HG03442 (cell line): Measurements from ENCODE around the gene HLCS.

ENCODE experiments used
- ATAC-seq: cut with Tn5 transposase; IDR thresholded peaks from one replicate; pipeline ENCODE4 v1.9.1; 2021; ENCODE audit warnings: mild to moderate bottlenecking, moderate library complexity; ENCODE audit not compliant: unreplicated experiment

The HLCS gene

DNA sequence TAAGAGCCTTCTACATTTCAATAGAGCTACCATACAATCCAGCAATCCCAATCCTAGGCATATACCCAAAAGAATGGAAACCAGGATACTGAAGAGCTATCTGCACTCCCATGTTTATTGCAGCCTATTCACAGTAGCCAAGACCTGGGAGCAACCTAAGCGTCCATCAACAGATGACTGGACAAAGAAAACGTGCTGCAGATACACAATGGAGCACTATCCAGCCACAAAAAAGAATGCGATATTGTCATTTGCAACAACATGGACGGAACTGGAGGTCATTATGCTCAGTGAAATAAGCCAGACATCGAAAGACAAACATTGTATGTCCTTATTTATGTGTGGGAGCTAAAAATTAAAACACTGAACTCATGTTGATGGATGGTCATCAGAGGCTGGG, 115.3 kb downstream of the HLCS start:
- no peak for ATAC-seq

DNA sequence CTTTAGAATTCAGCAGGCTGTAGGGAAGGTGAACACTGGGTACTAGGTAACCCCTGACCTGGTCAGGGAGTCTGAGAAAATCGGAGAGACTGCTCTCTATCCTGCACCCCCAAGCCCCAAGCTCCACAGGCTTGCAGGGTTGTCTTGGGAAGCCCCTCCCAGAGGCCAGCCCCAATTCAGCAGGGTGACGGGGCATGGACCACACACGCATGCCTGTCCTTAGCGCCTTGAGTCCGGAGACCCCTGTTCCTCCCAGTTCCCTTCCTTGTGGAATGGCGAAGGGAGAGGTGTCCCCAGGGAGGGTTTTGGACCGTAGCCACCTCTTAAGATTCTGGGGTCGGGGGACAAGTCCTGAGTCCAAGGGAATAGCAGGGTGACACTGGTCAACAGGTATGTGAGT, 116.1 kb downstream of the HLCS start:
- no peak for ATAC-seq

DNA sequence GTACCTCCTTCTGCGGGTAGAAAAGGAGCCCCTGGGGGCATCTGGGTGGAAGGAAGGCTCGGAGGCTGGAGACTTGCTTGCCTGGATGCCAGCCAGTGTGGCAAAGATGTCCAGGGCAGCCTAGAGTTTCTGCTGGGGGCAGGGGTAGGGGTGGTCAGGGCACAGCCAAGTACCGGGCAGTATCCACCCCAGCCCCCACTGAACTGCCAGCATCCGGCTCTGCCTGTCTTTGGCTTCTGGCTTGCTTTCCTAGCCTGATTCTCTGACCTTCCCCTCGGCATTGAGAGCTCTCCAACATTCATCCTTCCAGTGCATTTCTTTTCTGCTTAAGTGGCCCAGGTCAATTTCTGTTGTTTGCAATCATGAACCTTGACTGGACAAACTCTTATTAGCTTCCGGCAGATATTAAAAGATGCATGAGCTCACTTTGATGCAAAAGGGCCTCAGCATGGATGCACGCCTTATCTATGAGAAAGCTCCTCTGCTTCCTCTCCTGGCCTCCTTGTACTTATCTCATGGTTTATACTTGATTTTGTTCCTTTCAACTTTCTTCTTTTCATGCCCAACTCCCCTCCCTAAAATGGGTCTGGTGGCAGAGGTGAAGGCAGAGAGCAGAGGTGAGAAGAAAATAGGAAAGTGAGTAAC, 116.9 kb downstream of the HLCS start:
- no peak for ATAC-seq

DNA sequence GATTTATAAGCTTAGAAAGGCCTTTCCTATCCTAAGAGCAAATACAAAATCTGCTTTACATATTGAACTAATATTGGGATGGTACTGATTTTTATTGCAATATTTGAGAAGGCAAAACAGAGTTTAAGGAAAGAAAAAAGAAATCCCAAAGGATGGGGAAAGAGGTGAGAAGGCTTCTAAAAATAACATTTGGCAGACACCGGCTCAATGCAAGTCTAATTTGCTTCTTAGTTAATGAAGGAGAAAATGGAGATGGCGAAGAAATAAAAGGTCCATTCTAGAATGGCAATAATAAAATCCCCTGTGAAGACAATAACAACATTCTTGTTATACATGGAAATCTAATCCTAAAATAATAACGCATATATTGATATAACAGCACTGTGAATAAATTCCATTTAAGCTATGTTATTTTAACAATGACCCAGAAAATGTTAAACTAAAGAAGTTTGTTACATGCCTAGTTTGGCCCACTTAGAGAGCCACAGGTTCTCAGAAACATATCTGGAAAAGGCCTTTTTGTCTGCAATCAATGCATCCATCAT, 117.7 kb downstream of the HLCS start:
- ATAC-seq: no peak

DNA sequence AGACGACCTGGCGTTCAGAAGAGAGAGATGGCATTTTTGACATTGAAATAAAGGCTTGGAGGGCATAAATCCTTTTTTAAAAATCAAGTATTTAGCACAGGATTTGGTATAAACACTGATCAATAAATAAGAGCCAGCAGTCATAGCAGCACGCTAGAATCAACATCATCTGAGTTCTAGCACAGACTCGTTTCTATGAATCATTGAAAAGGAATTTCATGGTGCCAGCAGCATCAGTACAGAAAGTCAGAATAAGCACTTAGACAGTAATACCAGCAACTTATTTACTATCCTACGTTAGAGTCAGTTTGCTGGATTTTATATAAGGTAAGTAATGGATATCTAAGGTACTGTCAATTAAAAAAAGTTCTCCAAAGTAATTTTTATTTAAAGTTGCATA, 119.3 kb downstream of the HLCS start:
- ATAC-seq: no peak

DNA sequence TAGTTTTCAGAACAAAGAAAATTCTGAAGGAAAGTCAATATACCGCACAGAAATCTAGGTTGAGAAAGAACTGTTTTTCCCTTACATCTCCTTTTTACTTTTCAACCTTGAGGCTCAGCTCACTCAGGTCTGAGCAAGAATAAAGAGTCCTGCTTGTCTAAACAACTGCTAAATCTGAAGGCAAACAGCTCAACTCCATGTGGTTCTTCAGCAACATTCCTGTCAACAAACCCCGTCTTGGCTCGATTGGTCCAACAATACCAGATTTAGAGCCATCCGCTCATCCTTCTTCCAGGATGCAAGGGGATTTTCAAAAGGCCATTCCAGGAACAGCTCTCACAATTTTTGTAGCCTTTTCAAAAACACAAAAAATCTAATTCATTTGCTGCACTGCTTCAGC, 119.8 kb downstream of the HLCS start:
- no peak for ATAC-seq

DNA sequence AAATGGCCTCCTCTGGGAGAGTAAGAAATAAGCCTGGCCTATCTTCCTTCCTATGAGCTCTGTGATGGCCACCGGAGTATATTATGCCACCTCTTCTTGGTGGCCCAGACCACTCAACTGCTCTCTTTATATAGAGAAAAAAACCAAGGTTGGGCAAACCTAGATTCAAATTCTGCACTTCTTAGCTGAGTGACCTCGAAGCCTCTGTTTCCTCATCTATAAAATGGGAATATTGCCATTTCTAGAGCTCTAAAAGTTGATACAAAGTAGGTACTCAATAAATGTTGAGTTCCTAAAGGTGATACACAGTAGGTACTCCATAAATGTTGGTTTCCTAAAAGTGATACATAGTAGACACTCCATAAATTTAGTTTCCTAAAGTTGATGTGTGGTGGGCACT, 120.7 kb downstream of the HLCS start:
- no peak for ATAC-seq

DNA sequence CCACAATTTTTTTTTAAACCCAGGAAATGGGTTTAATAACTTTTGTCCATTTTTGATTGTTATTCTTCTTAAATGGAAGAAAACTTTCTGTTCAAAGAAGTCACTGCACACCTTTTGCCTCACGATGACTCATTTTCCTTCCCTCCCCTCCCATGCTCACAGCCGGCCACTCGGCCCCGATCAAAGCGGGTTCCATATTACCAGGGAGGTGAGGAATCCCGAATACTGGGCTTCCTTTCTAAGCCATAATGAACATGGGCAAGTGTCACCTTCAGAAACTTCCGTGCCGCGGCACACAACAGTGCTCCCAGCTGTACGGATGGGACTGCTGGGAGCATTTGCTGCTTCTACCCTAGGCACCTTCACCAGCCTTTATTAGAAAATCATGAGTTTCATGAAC, 121.4 kb downstream of the HLCS start:
- no peak for ATAC-seq

DNA sequence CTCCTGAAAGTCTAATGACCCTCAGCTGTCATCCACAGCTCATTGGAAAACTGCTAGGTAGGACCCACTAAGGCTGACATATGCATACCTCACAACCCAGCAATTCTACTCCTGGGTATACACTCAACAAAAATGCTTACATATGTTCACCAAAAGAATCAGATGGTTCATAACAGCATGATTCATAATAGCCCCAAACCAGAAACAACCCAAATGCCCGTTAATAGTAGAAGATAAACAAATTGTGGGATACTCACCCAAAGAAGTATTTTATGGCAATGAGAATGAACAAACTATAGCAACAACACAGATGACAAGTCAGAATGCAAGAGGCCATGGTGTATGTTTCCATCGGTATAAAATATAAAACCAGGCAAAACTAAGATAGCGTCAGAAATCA, 124.6 kb downstream of the HLCS start:
- ATAC-seq: no peak

DNA sequence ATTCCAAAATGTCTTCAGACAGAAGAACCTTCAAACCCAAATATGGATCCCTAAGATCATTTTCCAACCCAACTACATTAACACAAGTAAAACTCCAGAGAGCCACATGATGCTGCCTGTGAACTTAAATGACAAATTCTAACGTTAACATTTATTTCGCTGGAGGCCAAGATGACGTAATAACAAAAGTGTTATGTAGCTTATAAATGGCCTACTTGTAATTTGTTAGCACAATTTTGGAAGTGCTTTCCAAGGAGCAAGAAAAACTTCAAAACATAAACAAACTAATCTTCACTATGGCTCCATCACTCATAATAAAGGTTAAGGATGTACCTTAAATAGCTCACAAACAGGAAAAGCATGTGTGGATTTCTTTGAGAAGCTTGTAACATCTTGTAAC, 126.7 kb downstream of the HLCS start:
- no peak for ATAC-seq

DNA sequence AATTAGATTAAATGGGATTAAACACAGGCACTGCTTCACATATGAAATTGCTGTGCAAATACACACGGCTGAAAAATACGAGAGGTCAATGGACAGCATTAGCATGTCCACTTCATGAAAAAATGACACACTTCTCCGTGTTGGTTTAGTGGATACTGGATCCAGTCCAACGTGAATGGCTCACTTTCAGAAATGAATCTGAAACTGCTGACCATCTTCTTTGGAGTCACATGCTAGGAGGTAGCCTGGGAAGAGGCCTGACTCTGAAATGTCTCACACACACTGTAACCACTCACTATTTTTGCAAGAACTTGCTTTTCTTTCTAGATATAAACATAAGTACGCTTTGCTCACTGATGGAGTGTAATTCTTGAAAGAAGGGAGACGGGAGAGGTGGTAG, 127.3 kb downstream of the HLCS start:
- ATAC-seq: no peak

DNA sequence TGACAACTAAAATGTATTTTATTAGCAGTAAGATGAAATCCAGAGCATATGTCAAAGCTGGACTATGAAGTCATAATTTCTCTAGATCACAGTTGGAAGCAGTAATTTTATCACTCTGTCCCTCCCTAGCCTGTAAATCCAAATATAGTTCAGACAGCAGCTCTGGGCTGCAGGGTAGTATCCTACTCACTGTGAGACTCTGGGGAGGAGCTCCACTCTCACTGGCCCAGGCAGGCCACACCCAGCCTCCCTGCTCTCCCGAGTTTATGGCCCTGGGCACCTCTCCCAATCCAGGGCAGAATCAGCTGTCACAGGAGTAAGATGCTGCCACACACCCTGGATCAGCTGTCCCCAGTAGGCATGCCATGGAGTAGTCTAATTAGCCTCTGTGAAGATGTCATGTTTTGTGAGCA, 131.1 kb downstream of the HLCS start:
- no peak for ATAC-seq

DNA sequence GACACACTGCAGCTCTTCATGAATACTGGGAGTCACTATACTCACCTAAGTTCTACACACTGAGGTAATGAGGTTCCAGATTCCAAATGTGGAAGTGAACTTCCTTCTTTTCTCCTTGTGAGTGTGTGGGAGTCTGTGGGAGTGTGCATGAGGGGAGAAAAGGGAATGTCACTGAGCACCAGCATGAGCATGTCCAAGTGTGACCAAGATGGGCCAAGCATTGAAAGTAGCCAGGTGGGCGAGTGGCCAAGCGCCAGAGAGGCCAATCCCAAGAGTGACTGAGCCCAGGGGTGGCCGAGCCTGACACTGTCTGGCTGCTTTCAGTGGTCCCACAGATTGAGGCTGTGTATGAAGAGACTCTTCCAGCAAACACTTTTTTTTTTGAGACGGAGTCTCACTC, 132.3 kb downstream of the HLCS start:
- ATAC-seq: no peak

DNA sequence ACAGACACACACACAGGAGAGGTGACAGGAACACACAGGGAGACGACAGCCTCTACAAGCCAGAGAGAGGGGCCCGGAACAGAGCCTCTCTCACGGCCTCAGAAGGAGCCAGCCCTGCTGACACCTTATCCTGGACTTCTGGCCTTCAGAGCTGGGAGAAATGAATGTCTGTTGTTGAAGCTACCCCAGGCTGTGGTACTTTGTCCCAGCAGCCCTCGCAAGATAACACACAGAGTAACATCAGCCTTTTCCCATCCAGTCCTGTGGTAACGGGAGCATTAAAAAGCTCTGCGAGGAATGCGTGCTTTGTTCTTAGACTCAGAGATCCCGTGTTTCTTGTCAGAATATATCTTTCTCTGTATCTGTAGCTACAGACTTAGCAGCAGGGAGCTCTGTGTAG, 136.4 kb downstream of the HLCS start:
- no peak for ATAC-seq

DNA sequence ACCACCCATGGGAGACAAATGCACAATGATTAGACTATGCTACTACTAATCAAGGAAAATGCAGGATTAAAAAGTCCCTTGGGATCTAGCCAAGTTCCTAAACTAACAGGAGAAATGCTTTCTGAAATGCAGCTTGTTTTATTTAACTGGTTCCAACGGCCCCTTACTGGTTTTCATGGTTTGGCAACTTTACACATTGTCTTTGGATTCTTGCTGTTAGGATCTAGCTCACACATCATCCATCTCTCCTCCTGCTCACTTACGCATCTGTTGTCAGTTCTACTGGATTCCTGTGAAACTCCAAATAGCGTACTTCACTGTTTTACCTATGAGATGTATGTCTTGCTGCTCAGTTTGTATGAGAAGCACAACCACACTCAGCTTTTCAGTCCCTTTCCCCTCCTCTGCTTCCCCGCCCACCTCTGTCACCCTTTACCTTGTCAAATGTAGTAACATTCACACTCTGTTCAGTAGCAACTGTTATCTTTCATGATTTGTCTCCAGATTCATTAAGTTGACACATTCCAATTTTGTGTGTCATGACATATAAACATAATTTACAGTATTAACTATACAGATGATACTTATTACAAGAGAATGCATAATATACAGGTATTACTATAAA, 137.5 kb downstream of the HLCS start:
- ATAC-seq: no peak

DNA sequence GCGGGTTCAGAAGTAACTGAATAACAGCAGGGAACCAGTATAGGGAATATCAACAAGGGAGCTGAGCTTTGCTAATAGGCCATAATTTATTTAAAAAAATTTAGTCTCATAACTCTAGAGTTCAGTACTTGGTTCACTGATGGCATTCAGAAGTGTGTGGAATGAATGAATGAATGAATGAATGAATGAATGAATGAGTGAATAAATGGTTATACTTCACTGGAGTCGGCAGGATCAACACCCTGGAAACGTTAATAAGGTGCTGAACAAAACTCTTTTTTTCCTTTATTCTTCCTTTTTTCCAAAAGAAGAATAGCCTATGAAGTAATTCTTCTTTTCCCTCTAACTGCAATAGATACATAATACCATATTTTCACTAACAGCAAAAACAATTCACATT, 138.3 kb downstream of the HLCS start:
- ATAC-seq: no peak

DNA sequence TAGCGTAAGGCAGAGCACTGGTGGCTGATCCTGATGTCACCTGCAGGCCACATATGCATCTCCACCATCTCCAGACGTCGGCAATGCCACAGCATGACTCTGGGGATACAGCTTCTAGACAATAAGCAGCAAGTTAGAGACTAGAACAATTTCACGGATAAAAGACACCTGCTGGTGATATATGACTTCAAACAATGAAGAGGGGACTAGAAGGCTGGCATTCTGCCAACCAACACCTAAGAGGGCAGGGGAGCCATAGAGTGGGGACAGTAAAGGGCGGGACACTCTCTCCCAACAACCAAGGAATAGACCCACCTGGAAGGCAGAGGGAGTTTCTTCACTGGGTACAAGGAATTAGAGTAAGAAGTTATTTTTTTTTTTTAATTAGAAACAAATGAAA, 140.8 kb downstream of the HLCS start:
- ATAC-seq: no peak

DNA sequence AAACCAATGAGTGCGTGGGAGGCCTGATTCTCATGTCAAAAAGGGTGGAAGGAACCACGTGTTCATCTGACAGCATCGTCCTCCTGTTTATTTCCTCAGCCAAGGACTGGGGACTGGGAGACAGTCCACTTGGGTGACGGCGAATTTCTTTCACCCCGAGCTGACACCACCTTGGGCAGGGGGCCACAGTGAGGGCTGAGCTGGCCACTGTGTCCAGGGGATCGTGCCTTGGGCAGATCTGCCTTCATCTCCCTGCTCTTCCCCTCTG, 145.5 kb downstream of the HLCS start:
- ATAC-seq: no peak

DNA sequence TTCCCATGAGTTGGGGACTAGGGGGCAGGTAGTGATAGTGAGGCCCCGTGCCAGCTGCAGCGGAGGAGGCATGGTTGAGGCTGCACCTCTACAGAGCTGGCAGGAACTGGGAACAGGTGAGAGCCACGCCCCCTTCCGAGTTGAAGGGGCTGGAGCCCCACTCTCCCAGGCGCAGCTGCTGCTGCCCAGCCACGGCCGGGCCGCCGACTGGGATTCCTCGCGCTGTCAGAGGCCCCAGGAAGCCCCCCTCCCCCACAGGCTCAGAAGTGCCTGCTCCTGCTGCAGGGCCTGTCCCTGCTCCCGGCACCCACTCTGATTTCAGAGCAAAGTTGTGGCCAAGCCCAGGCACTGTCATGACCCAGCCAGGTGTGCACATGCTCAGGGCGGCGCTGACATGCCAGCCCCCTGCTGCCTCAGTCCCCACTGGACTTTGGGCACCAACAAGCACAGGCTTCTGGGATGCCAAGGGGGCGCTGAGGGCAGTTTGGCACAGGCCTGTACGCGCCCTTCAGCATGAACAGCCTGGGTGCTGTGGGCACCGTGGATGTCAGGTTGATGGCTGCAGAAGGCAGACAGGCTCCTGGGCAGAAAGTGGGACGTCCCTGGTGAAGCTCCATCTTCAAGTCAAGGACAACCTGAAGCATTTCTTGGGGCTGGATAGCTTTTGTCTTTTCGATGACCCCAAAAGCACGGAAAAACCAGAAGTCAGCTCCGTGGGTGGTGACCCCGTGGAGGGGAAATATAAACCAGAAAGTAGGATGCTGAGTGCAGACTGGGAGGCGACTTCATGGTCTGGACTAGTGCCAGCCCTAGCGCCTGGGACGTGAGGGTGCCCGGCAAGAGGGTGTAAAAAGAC, 146.1 kb downstream of the HLCS start:
- no peak for ATAC-seq

DNA sequence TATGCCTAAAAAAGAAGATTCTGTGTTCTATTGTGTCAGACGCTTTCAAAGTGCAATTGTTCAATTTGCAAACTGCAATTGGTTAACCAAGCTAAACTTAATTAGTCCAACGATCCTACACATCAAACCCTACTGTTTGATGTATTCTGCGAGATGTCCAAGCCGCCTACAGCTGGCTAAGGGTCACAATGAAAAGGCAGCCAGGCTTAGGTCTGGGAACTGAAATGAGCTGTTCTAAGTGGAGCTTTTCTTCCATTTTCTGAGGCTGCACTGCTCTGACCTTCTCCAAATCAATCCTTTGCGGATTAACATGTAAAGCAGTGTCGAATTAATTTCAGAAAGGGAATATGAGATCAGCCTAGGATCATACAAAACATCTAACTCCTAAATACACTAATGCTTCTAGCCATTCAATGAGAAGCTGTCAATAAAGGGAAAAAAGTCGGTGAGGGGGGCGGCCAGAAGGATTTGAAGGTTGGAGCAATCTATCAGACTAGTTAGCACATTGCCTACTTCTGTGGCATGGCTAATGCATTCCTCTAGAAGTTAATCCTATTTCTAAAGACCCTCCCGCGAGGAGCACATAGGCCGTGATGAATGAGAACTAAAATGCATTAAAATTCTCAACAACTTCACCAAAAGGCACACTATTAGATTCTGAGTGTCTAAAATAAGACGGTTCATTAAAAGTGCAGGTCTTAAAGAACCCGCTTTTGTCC, 148.6 kb downstream of the HLCS start:
- ATAC-seq: no peak

DNA sequence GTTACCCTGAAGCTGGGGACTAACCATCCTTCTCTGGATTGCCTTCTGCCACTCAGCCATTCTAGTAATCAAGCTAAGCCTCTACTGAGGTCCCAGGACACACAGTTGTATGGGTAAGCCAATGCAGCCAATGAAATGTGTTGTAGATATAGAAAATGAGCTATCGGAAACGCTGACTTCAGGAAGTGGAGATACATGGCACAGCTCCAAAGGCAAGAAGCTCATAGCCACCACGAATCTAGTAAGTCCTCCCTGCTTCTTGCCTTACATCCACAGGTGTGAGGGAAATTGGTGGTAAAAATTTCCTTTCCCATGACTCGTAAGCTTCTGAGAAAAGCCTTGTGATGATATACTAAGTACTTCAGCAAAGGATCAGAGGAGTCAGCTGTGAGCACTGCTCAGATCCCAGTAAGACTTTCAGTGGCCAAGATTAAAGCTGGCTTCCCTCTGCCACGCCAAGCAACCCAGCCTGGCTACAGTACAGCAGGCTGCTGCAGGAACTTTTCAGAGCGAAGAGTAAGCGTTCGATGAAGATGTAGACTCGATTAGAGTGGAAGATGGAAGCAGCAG, 149.8 kb downstream of the HLCS start:
- ATAC-seq: no peak
